ENCODE measurements around the gene TPD52L2. TPM values are rescaled to one million over a fixed set of nuclear protein-coding genes. Genes with fewer than 3 reads are reported as not detected.

Gene TPD52L2
- polyA plus RNA-seq, 1 donor from 2014 or later, result 80.4 TPM

- H3K4me3 Mint-ChIP-seq, result no peak overlapping the region
- H3K4me1 Mint-ChIP-seq, result peaks cover 1 to 8% (median 7%) of the 10 kb centered on the region in 3 donors
- H3K27me3 Mint-ChIP-seq, result no peaks in the 10 kb centered on the region
- peaks cover under 1% of the 10 kb centered on the region for H3K36me3 Mint-ChIP-seq
- no peaks in the 10 kb centered on the region for H3K9me3 Mint-ChIP-seq
- no peak overlapping the region for H3K27ac Mint-ChIP-seq
Measured at GRCh38 chr20:63930971-63931553, 66.0 kb downstream of the TPD52L2 start.

- Mint-ChIP-seq H3K4me3 (no peak overlapping the region), H3K27me3 (no peaks in the 10 kb centered on the region), H3K27ac (no peak overlapping the region), H3K36me3 (peaks cover 3% of the 10 kb centered on the region), H3K9me3 (no peaks in the 10 kb centered on the region), H3K4me1 (peaks cover 1 to 4% (median 4%) of the 10 kb centered on the region in 3 donors)
Measured at GRCh38 chr20:63931735-63932134, 66.7 kb downstream of the TPD52L2 start.

- Mint-ChIP-seq H3K4me3 (no peak overlapping the region), H3K27ac (no peak overlapping the region), H3K9me3 (no peaks in the 10 kb centered on the region), H3K27me3 (no peaks in the 10 kb centered on the region), H3K36me3 (peaks cover 3% of the 10 kb centered on the region), H3K4me1 (peaks cover 1 to 4% (median 2%) of the 10 kb centered on the region in 3 donors)
Measured at GRCh38 chr20:63932606-63933160, 67.6 kb downstream of the TPD52L2 start.

GRCh38 chr20:63933646-63934045 is 68.6 kb downstream of the TPD52L2 start:
- Mint-ChIP-seq H3K4me1 (peaks cover 1 to 4% (median 2%) of the 10 kb centered on the region in 3 donors), H3K27me3 (no peaks in the 10 kb centered on the region), H3K36me3 (peaks cover 3% of the 10 kb centered on the region), H3K27ac (no peak overlapping the region), H3K4me3 (no peak overlapping the region), H3K9me3 (no peaks in the 10 kb centered on the region)

DNA sequence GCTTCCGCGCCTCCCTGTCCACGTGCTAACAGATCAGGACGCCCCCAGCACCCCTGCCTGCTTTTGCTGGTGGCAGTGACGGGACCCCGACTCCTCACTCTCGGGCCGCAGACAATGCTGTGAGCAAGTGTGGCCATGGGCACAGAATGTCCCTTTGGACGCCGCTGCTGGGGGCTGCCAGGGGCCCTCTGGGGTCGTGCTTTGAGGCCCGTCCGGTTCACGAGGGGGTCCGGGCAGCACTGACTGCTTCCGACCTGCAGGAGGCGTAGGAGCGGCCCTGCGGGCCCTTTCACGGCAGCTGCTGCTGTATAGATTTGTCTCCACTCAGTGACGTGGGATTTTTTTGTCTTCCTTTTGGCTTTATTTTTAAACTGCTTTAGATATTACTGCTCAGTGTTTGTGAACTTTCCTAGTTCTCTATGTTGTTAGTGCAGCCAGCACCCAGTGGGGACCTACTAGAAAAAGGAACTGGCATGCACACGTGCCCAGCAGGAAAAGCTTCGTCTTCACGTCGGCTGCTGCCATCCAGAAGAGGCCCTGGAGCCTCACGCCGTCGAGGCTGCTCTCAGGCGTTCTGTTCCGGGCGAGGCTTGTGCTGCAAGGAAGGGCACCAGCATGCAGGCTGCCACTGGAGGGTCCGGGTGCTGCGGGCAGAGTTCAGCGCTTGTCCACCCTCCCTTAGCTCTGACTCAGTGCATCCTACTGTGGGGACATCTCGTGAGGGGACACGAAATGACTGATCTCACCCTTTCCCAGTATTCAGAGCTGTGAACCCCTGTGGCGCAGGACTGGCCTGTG is 69.4 kb downstream of the TPD52L2 start:
- peak overlapping the region in 2 of 3 donors; percentile 68 to 71 for H3K27ac Mint-ChIP-seq

GRCh38 chr20:63935447-63935846 is 70.4 kb downstream of the TPD52L2 start:
- H3K9me3 Mint-ChIP-seq, result no peaks in the 10 kb centered on the region
- no peak overlapping the region for H3K4me3 Mint-ChIP-seq
- no peaks in the 10 kb centered on the region for H3K27me3 Mint-ChIP-seq
- peaks cover 3% of the 10 kb centered on the region for H3K36me3 Mint-ChIP-seq
- H3K27ac Mint-ChIP-seq, result no peak overlapping the region
- peaks cover 1 to 4% (median 2%) of the 10 kb centered on the region in 3 donors for H3K4me1 Mint-ChIP-seq

More for the DNA sequence above, 69.4 kb downstream of the TPD52L2 start:
- H3K9me3 Mint-ChIP-seq, result no peaks in the 10 kb centered on the region
- H3K4me3 Mint-ChIP-seq, result no peak overlapping the region
- peaks cover 3% of the 10 kb centered on the region for H3K36me3 Mint-ChIP-seq
- no peaks in the 10 kb centered on the region for H3K27me3 Mint-ChIP-seq
- peaks cover 1 to 4% (median 2%) of the 10 kb centered on the region in 3 donors for H3K4me1 Mint-ChIP-seq

DNA sequence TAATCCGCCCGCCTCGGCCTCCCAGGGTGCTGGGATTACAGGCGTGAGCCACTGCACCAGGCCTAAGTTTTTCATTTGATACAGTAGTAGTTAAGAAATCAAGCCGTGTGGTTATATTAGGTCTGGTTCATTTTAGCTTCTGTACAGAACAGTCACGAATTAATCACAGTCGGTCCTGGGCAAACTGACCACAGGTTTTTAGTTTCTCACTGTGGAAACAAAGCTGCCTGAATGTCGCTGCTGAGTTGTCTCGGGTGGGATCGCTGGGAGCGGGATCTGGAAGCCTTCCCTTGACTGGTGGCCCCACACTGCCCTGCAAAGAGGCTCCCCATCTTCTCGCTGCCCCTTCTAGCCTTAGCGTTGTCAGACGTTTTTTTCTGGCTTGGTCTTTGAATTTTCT is 72.5 kb downstream of the TPD52L2 start:
- H3K9me3 Mint-ChIP-seq, result no peaks in the 10 kb centered on the region
- H3K4me1 Mint-ChIP-seq, result peaks cover 4 to 7% (median 4%) of the 10 kb centered on the region in 3 donors
- peaks cover 3% of the 10 kb centered on the region for H3K36me3 Mint-ChIP-seq
- H3K27ac Mint-ChIP-seq, result peak overlapping the region in 1 of 3 donors; percentile 81
- no peaks in the 10 kb centered on the region for H3K27me3 Mint-ChIP-seq
- H3K4me3 Mint-ChIP-seq, result no peak overlapping the region

DNA sequence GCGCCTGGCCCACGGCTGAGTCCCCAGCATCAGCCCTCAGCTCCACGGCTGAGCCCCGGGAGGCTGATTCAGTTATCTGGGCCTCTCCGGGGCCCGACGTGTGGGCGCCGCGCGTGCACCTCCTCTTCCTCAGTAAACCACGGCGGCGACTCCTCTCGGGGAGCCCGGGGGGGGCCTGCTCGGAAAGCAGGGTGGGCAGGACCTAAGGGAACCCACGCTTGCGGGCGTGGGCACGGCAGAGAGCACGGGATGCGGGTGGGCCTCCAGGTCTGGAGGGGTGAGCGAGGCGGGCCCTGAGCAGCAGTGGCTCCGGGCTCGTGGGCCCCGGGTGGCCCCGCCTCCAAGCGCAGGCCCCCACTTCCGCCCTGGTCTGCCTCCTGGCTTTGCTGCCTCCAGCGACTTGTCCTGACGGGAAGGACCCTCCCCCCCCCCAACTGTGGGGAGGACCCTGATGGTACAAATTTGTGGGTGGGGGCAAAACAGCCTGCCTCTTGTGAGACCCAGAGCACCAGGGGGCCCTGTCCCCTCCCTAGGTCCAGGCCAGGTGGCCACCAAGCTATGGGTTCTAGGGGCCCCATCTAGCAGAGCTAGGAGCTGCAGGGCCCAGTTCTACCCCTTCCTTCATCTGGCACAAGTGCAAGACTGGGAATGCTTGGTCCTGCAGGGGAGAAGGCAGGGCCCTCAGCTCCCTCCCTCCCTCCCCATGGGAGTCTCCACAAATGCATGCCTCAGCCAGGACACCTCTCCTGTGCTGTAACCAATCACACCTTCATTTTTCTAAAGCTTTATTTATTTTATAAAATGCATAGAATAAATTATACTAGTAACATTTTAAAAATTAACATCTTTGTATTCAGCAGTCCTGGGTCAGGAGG is 74.2 kb downstream of the TPD52L2 start:
- no peaks in the 10 kb centered on the region for H3K9me3 Mint-ChIP-seq
- H3K4me3 Mint-ChIP-seq, result no peak overlapping the region
- no peak overlapping the region for H3K27ac Mint-ChIP-seq
- peaks cover 4 to 7% (median 4%) of the 10 kb centered on the region in 3 donors for H3K4me1 Mint-ChIP-seq
- H3K36me3 Mint-ChIP-seq, result peaks cover 3% of the 10 kb centered on the region
- H3K27me3 Mint-ChIP-seq, result no peaks in the 10 kb centered on the region

GRCh38 chr20:63940071-63940471 is 75.0 kb downstream of the TPD52L2 start:
- Mint-ChIP-seq H3K4me3 (no peak overlapping the region), H3K27ac (peak overlapping the region in 1 of 3 donors; percentile 48), H3K9me3 (no peaks in the 10 kb centered on the region), H3K36me3 (peaks cover 3% of the 10 kb centered on the region), H3K4me1 (peaks cover 0 to 6% (median 4%) of the 10 kb centered on the region in 3 donors), H3K27me3 (no peaks in the 10 kb centered on the region)

GRCh38 chr20:63940472-63941266 is 75.6 kb downstream of the TPD52L2 start:
- Mint-ChIP-seq H3K9me3 (no peaks in the 10 kb centered on the region), H3K4me3 (peak overlapping the region in 2 of 4 donors; percentile 17 to 22), H3K4me1 (peaks cover 0 to 6% (median 4%) of the 10 kb centered on the region in 3 donors), H3K27ac (peak overlapping the region in 1 of 3 donors; percentile 91), H3K36me3 (peaks cover 3% of the 10 kb centered on the region), H3K27me3 (no peaks in the 10 kb centered on the region)

Other genes starting within 250 kb of the TPD52L2 start
- gene GMEB2, start 238.2 kb upstream of the TPD52L2 start, polyA plus RNA-seq, result 10.6 TPM
- gene STMN3, start 211.8 kb upstream of the TPD52L2 start, polyA plus RNA-seq, result 2.7 TPM
- 2.6 TPM for gene RTEL1, start 207.0 kb upstream of the TPD52L2 start, polyA plus RNA-seq
- not detected for gene TNFRSF6B, start 168.6 kb upstream of the TPD52L2 start, polyA plus RNA-seq
- gene ARFRP1, start 157.3 kb upstream of the TPD52L2 start, polyA plus RNA-seq, result 64.3 TPM
- gene ZGPAT, start 157.2 kb upstream of the TPD52L2 start, polyA plus RNA-seq, result 59.4 TPM
- 81.2 TPM for gene LIME1, start 128.6 kb upstream of the TPD52L2 start, polyA plus RNA-seq
- gene SLC2A4RG, start 125.5 kb upstream of the TPD52L2 start, polyA plus RNA-seq, result 2.0 TPM
- 0.04 TPM for gene ZBTB46, start 34.0 kb upstream of the TPD52L2 start, polyA plus RNA-seq
- 0.19 TPM for gene ABHD16B, start 3.8 kb upstream of the TPD52L2 start, polyA plus RNA-seq
- gene DNAJC5, start 29.9 kb downstream of the TPD52L2 start, polyA plus RNA-seq, result 5.2 TPM
- 67.9 TPM for gene UCKL1, start 91.1 kb downstream of the TPD52L2 start, polyA plus RNA-seq
- gene ZNF512B, start 104.7 kb downstream of the TPD52L2 start, polyA plus RNA-seq, result 0.30 TPM
- 9.5 TPM for gene SAMD10, start 114.4 kb downstream of the TPD52L2 start, polyA plus RNA-seq
- 106 TPM for gene PRPF6, start 115.9 kb downstream of the TPD52L2 start, polyA plus RNA-seq
- gene C20orf204, start 170.9 kb downstream of the TPD52L2 start, polyA plus RNA-seq, result not detected
- gene SOX18, start 184.4 kb downstream of the TPD52L2 start, polyA plus RNA-seq, result not detected
- gene TCEA2, start 197.9 kb downstream of the TPD52L2 start, polyA plus RNA-seq, result 41.3 TPM
- gene RGS19, start 214.2 kb downstream of the TPD52L2 start, polyA plus RNA-seq, result 202 TPM
- gene OPRL1, start 214.8 kb downstream of the TPD52L2 start, polyA plus RNA-seq, result 3.7 TPM
- gene LKAAEAR1, start 219.1 kb downstream of the TPD52L2 start, polyA plus RNA-seq, result 0.83 TPM
- not detected for gene NPBWR2, start 242.3 kb downstream of the TPD52L2 start, polyA plus RNA-seq